Nephron progenitor cell (in vitro differentiated cells): ENCODE data around the gene PRSS8.

Source experiments
- DNase-seq: peaks from one replicate; pipeline ENCODE4 v3.0.0; 2021
- H3K27ac Mint-ChIP-seq: 2 replicates; pipeline ENCODE4 v1.8.0; 2021; ENCODE audit warnings: mild to moderate bottlenecking, moderate library complexity, mixed read lengths
- H3K27me3 Mint-ChIP-seq: 2 replicates; pipeline ENCODE4 v1.8.0; 2021; ENCODE audit warnings: mild to moderate bottlenecking, low read depth, mixed read lengths; ENCODE audit not compliant: poor library complexity
- H3K36me3 Mint-ChIP-seq: 2 replicates; pipeline ENCODE4 v1.8.0; 2021; ENCODE audit warnings: low read depth, mixed read lengths
- H3K4me1 Mint-ChIP-seq: 2 replicates; pipeline ENCODE4 v1.8.0; 2021; ENCODE audit warnings: mixed read lengths
- H3K4me3 Mint-ChIP-seq: 2 replicates; pipeline ENCODE4 v1.8.0; 2021; ENCODE audit warnings: mild to moderate bottlenecking, moderate library complexity, mixed read lengths
- H3K9me3 Mint-ChIP-seq: 2 replicates; pipeline ENCODE4 v1.8.0; 2021; ENCODE audit warnings: mild to moderate bottlenecking, moderate library complexity, mixed read lengths
- TF ChIP-seq, protein P1 (sequence below): fragments of 200-600 bp; sonication (generic); IDR thresholded peaks from 2 replicates; pipeline ENCODE4 v1.5.0; 2021; ENCODE audit warnings: antibody characterized with exemption

Gene PRSS8

DNA sequence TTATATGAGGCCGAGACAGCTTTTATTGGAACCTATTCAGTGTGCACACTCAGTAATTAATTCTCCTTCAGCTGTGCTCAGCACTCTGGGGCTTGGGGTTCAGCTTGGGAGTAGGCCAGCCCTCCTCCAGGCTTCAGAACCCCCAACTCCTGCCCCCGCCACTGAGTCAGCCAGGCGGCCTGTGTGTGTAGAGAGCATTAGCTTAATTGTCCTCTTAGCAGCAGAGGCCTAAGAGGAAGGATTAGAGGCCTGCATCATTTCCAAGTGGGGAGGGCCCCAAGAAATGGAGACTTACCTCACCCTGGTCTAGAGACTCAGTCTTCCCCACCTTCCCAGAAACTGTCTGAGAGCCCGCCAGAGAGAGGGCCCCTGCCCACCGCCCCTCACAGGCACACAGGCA, 47.6 kb downstream of the PRSS8 start:
- DNase-seq, result no peak
- no peak overlapping the region for H3K27ac Mint-ChIP-seq
- no peak overlapping the region for H3K4me3 Mint-ChIP-seq
- H3K27me3 Mint-ChIP-seq, result peaks cover 3% of the 10 kb centered on the region
- peaks cover 7% of the 10 kb centered on the region for H3K4me1 Mint-ChIP-seq
- peaks cover 14% of the 10 kb centered on the region for H3K36me3 Mint-ChIP-seq
- no peaks in the 10 kb centered on the region for H3K9me3 Mint-ChIP-seq
- TF ChIP-seq, protein P1, sequence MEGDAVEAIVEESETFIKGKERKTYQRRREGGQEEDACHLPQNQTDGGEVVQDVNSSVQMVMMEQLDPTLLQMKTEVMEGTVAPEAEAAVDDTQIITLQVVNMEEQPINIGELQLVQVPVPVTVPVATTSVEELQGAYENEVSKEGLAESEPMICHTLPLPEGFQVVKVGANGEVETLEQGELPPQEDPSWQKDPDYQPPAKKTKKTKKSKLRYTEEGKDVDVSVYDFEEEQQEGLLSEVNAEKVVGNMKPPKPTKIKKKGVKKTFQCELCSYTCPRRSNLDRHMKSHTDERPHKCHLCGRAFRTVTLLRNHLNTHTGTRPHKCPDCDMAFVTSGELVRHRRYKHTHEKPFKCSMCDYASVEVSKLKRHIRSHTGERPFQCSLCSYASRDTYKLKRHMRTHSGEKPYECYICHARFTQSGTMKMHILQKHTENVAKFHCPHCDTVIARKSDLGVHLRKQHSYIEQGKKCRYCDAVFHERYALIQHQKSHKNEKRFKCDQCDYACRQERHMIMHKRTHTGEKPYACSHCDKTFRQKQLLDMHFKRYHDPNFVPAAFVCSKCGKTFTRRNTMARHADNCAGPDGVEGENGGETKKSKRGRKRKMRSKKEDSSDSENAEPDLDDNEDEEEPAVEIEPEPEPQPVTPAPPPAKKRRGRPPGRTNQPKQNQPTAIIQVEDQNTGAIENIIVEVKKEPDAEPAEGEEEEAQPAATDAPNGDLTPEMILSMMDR, result no peak

DNA sequence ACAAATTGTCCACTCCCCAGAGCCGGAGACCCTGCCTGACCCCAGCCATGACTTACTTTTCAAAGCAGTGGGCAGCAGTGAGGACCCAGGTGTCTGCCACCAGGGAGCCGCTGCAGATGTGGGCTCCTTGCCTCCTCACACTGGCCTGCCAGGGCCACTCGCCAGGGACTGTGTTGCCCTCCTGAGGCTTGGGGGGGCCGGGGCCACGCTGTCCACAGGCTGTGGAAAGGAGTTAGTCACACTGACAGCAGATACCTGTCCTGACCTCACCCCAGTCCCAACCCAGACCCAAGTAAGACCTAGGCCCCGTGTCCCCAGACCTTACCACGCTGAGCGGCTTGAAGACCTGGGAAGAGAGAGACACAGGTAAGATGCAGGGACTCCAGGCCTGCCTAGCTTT, 48.0 kb downstream of the PRSS8 start:
- Mint-ChIP-seq H3K36me3 (peaks cover 15% of the 10 kb centered on the region), H3K9me3 (no peaks in the 10 kb centered on the region), H3K4me1 (peaks cover 3% of the 10 kb centered on the region), H3K27me3 (peaks cover 3% of the 10 kb centered on the region), H3K4me3 (no peak overlapping the region), H3K27ac (peak overlapping the region; percentile 82)
- TF ChIP-seq, protein P1, result no peak
- no peak for DNase-seq

DNA sequence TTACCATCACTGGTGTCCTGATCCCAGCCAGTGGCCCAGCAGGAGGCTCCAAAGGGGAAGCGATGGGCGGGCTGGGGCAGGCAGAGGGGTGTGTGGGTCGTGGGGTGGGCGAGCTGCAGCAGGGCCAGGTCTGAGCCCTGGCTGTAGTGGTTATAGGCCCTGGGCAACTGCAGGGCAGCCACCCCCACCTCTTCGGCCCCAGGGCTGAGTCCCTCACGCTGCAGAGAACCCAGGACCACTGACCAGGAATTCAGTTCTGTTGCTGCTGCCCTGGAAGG, 49.0 kb downstream of the PRSS8 start:
- Mint-ChIP-seq H3K36me3 (peaks cover 21% of the 10 kb centered on the region), H3K4me1 (peaks cover 8% of the 10 kb centered on the region), H3K27ac (no peak overlapping the region), H3K27me3 (peaks cover 3% of the 10 kb centered on the region), H3K4me3 (no peak overlapping the region), H3K9me3 (no peaks in the 10 kb centered on the region)
- DNase-seq, result no peak
- TF ChIP-seq, protein P1, result no peak

DNA sequence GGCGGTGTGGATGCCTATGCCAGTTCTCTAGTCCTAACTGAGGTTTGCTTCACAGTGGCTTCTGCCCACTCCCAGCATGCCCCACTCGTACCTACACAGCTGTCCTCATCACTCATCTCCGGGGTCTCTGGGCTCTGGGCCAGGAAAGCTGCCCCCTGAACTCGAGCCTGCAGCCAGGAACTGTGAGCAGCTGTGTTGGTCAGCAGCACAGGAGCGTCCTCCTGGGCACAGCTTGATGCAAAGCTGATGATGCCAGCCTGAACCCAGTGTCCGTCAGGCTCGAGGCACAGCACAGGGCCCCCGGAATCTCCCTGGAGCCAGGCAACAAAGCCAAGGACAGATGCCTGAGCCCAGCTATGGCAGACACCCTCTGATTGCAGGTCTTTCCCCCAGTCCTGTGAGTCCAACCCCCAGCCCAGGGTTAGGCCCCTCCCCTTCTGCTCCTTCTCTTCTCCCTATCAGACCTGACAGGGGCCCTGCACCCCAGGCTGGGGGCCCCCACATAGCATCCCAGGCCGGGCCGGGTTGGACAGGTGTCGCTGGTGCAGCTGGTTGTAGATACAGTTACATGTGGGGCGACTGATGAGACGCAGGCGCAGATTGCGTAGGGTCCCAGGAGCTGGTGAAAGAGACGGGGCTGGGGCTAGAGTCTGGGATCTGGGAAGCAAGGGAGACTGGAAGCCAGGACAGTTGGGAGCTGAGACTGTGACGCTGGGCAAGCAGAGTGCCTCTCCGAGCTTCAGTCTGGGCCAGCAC, 49.5 kb downstream of the PRSS8 start:
- H3K9me3 Mint-ChIP-seq, result no peaks in the 10 kb centered on the region
- peak overlapping the region; percentile 87 for H3K27ac Mint-ChIP-seq
- no peak for DNase-seq
- H3K4me3 Mint-ChIP-seq, result no peak overlapping the region
- H3K27me3 Mint-ChIP-seq, result peaks cover 3% of the 10 kb centered on the region
- TF ChIP-seq, protein P1, result no peak
- H3K36me3 Mint-ChIP-seq, result peaks cover 18% of the 10 kb centered on the region
- peaks cover 8% of the 10 kb centered on the region for H3K4me1 Mint-ChIP-seq

DNA sequence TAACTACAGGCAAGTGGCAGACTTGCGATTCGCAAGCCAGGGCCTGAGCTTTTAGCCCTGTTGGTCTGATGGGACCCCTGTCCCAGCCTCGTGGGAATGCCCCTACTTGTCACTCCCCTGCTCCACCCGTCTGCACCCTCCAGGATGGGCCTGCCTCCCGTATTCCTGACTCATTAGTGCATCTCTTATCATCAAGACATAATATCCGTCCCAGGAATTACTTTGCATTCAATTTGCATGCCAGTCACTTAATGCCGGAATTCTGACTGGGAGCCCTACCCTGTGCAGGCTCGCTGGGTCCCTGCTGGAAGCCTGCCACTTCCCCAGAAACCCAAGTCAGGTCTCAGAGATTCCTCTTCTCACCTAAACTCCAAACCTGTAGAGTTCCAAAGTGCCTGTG, 50.1 kb downstream of the PRSS8 start:
- Mint-ChIP-seq H3K27me3 (peaks cover 3% of the 10 kb centered on the region), H3K4me3 (no peak overlapping the region), H3K36me3 (peaks cover 11% of the 10 kb centered on the region), H3K4me1 (peaks cover 8% of the 10 kb centered on the region), H3K27ac (peak overlapping the region; percentile 91), H3K9me3 (no peaks in the 10 kb centered on the region)
- TF ChIP-seq, protein P1, result no peak
- no peak for DNase-seq

DNA sequence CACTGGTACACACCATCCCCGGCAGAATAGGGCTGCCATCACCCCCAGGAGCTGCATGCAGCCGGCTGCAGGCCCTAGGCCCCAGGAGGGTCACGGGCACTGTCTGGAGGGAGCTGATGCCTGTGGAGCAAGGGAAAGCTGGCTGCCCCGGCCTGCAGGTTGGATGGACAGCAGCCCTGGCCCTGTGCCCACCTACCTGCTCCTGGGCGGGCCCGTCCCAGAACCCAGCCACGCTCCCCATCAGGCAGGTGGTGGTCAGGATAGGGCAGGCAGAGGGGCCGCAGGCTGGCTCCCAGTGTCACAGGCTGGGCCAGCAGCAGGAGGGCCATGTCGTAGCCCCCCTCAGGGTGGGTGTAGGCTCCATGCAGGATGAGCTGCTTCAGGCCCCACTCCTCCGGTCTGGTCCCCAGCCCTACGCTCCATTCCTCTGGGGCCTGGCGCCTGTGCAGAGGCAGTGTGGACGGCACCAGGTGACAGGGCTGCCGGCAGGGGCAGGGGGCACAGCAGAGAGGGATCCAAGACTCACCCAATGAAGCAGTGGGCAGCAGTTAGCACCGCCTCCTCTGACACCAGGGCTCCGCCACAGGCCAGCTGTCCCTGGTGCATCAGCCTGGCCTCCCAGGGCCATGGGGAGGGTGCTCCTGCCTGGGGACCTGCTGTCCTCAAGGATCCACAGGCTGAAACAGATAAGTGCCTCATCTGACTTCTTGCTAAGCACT, 50.8 kb downstream of the PRSS8 start:
- TF ChIP-seq, protein P1, result no peak
- no peak for DNase-seq
- H3K9me3 Mint-ChIP-seq, result no peaks in the 10 kb centered on the region
- no peak overlapping the region for H3K27ac Mint-ChIP-seq
- H3K36me3 Mint-ChIP-seq, result peaks cover 11% of the 10 kb centered on the region
- H3K4me3 Mint-ChIP-seq, result no peak overlapping the region
- peaks cover 8% of the 10 kb centered on the region for H3K4me1 Mint-ChIP-seq
- H3K27me3 Mint-ChIP-seq, result peaks cover 3% of the 10 kb centered on the region
